T47D (cell line): ENCODE measurements around the gene HNF4A.
"Not testable (repeated sequence)": the region's sequence is repeated elsewhere in the genome, so short reads cannot be mapped to it uniquely, and the experiment has no call there.

ENCODE experiments used
- DNase-seq, 2 experiments: peaks; one replicate each; pipeline versions ENCODE4 v3.0.0 to v3.0.0-alpha.2; 2011 to 2012; ENCODE audit warnings: low read depth in 1 of 2, low spot score in 1 of 2
- JUND ChIP-seq: IDR thresholded peaks from 2 replicates; pipeline ENCODE4 v1.6.1; 2012; ENCODE audit warnings: low read depth
- in situ Hi-C: cut with HindIII; loops from 2 replicates; pipeline ENCODE4 v1.10.0; 2016; ENCODE audit warnings: low sequenced_read_pairs, low pct_unique_long_range_greater_than_20kb

The HNF4A gene

GRCh38 chr20:44457016-44457415 is 101.5 kb downstream of the HNF4A start:
- no peak for TF ChIP-seq JUND
- DNase-seq = peak in 1 of 2 experiments; percentile 49
- in situ Hi-C loops = no loop called here

- TF ChIP-seq JUND = no peak
- in situ Hi-C loops = no loop called here
- no peak for DNase-seq
Measured at GRCh38 chr20:44459271-44459670, 103.8 kb downstream of the HNF4A start.

GRCh38 chr20:44460795-44461141 is 105.3 kb downstream of the HNF4A start:
- peak; percentile 55 to 68 for DNase-seq
- no peak for TF ChIP-seq JUND
- in situ Hi-C loops = no loop called here

GRCh38 chr20:44461142-44461802 is 105.8 kb downstream of the HNF4A start:
- in situ Hi-C loops = no loop called here
- DNase-seq = no peak
- no peak for TF ChIP-seq JUND

GRCh38 chr20:44461803-44462174 is 106.3 kb downstream of the HNF4A start:
- in situ Hi-C loops = no loop called here
- no peak for DNase-seq
- TF ChIP-seq JUND = no peak

GRCh38 chr20:44463466-44463865 is 108.0 kb downstream of the HNF4A start:
- DNase-seq = no peak
- in situ Hi-C loops = no loop called here
- no peak for TF ChIP-seq JUND

GRCh38 chr20:44464514-44464913 is 109.0 kb downstream of the HNF4A start:
- TF ChIP-seq JUND = no peak
- DNase-seq = no peak
- in situ Hi-C loops = no loop called here

GRCh38 chr20:44465001-44465560 is 109.6 kb downstream of the HNF4A start:
- TF ChIP-seq JUND = no peak
- no peak for DNase-seq
- in situ Hi-C loops = no loop called here

- TF ChIP-seq JUND = no peak
- in situ Hi-C loops = no loop called here
- no peak for DNase-seq
Measured at GRCh38 chr20:44467289-44467883, 111.9 kb downstream of the HNF4A start.

GRCh38 chr20:44468044-44468782 is 112.7 kb downstream of the HNF4A start:
- DNase-seq = no peak
- in situ Hi-C loops = no loop called here
- no peak for TF ChIP-seq JUND

- no peak for TF ChIP-seq JUND
- no peak for DNase-seq
- in situ Hi-C loops = no loop called here
Measured at GRCh38 chr20:44470327-44470726, 114.8 kb downstream of the HNF4A start.

- in situ Hi-C loops = no loop called here
- TF ChIP-seq JUND = no peak
- DNase-seq = peak in 1 of 2 experiments; percentile 68
Measured at GRCh38 chr20:44471481-44471882, 116.0 kb downstream of the HNF4A start.

- in situ Hi-C loops, DNase-seq: not testable (repeated sequence)
Measured at GRCh38 chr20:44472283-44472682, 116.8 kb downstream of the HNF4A start.

GRCh38 chr20:44475372-44475693 is 119.8 kb downstream of the HNF4A start:
- DNase-seq = no peak
- in situ Hi-C loops = no loop called here
- TF ChIP-seq JUND = no peak
